Stimulated activated CD4-positive, alpha-beta T cell treated with anti-CD3 and anti-CD28 coated beads, Interleukin-4, amount 100 ng/mL, for 1 hour (primary cell): ENCODE results near the gene ENTPD1.

Source experiments
- DNase-seq: peaks from one replicate; pipeline ENCODE4 v3.0.0-alpha.2; 2020

Gene ENTPD1

DNA sequence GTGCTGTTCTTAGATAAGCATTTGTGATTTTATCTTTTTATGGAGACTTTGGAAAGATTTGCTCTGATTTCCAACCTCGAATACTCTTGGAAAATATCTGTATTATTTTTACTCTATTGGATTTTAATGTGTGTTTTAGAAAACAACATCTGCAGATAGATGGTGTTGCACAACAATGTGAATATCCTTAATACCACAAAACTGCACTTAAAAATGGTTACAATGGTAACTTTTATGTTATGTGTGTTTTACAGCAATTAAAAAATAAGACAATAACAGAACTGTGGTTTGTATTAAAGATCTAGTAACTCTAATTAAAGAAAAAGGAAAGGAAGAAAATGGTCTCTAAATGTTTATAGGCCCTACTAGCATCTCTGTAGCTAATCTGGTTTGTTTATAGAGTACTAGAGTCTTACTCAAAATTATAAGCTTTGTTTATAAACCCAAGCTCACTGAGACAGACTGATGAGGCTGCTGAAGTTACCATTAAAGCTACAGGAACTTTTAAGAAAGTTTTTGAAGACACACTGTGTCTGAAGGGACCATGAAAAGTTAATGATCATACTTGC lies 77.2 kb downstream of the ENTPD1 start:
- no peak for DNase-seq

DNA sequence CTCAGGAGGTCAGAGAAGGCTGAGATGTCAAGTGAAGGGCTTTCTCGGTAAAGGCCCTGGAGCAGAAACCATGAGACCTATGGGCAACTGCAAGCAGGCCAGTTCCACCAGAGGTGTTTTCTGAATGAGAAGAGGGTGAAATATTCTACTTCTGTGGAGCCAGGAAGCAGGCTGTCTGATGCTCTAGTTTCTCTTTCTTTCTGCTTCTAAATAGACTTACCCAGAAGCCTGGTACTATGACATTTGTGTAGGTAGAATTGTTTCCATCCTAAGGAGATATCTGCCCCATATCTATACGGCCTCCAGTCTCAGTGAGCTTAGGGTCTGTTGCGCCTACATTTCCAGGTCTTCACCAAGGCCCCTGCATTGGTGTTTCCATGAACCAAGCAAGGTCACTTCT lies 78.4 kb downstream of the ENTPD1 start:
- DNase-seq, result no peak

DNA sequence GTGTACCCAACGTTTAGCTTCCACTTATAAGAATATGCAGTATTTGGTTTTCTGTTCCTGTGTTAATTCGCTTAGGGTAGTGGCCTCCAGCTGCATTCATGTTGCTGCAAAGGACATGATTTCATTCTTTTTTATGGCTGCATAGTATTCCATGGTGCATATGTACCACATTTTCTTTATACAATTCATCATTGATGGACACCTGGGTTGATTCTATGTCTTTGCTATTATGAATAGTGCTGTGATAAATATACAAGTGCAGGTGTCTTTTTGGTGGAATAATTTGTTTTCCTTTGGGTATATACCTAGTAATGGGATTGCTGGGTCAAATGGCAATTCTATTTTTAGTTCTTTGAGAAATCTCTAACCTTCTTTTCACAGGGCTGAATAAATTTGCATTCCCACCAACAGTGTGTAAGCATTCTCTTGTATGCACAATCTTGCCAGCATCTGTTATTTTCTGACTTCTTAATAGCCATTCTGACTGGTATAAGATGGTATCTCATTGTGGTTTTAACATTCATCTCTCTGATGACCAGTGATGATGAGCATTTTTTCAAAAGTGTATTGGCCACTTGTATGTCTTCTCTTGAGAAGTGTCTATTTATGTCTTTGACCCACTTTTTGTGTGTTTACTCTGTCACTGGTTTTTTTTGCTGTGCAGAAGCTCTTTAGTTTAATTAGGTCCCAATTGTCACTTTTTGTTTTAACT lies 79.3 kb downstream of the ENTPD1 start:
- DNase-seq, result no peak

DNA sequence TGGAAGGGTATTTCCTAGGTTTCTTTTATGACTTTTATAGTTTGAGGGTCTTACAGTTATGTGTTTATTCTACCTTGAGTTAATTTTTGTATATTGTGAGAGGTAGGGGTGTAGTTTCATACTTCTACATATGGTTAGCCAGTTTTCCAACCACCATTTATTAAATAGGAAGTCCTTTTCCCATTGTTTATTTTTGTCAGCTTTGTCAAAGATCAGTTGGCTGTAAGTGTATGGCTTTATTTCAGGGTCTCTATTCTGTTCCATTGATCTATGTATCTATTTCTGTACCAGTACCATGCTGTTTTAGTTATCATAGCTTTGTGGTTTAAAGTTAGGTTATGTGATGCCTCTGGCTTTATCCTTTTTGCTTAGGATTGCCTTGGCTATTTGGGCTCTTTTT lies 79.9 kb downstream of the ENTPD1 start:
- DNase-seq, result no peak

DNA sequence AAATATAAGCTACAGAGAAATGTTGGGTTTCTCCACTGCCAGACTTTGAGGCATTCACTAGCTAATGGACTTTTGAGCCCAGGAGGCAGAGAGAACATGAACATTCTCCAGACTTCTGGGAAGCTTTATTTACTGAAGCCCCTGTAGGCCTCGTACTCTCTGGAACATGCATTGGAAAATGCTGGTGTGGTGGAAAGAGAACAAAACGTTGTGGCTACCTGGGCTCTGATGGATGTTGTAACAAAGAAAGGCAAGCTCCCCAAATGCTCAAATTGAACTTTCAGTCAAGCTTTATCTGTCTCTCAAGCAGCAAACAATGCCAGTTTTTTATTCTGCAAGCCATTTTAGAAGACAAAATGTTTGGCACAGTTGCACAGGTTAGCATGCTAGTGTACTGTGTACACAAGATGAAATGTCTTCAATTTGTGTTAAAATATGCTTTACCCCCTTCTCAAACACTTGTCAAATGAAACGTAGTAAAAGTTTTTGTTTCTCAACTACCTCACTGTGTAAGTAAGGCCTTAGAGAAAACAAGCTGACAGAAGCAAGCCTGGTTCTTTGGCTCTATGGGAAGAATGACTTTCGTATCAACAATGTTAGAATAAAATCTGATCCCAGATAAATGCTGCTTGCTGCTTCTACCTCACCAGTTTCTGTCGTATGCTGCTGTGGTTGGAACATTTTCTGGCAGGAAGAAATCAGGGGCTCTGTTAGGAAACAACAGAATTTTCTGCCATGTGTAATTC lies 80.8 kb downstream of the ENTPD1 start:
- DNase-seq, result no peak

DNA sequence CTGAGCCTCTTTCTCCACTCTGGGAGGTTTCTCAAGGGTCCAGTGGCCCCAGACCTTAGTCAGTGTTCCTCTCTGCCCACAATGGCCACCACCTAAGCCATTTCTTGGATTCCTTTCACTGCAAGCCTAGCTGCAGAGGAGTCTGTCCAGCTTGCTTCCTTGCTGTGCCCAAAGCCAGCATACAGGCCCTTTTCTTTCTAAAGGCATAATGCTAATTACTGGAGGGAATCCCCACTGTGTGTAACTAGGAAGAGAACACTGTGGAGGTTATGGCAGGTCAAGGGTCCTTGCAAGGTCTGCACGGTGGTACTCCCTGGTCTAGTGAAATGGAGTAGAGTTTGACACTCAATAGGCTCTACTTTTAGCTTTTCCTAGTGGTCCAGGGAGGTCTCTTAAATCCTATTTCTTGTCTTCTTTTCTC lies 81.4 kb downstream of the ENTPD1 start:
- DNase-seq, result no peak

DNA sequence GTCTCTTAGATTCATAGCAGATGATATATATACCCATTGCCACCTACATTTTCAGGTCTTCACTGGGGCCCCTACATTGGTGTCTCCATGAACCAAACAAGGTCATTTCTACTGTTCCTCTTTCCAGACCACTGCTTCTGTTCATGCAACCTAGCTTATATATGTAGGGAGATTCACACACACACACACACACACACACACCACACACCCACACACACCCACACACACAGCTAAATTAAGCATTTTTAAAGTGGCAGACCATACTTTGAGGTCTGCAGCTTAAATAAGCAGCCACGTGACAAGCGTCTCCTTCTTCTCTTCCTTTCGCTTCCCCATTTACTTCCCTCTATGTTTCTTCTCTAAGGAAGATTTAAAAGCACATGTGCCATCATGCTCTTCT lies 81.8 kb downstream of the ENTPD1 start:
- no peak for DNase-seq

DNA sequence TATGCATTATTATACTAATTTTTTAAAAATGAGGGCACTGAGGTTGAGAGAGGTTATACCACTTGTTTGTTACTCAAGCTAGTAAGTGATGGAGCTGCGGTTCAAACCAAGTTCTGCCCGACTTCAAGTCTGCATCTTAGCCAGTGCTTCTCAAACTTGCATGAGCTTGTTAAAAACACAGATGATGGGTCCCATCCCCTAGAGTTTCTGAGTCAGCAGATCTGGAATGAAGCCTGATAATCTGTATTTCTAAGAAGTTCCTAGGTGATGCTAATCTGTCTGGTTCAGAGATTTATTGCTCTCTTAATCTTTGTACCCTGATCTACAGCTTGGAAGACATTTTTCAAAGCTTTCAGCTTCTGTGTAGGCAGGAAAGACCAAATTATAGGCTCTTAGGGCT lies 84.2 kb downstream of the ENTPD1 start:
- no peak for DNase-seq

DNA sequence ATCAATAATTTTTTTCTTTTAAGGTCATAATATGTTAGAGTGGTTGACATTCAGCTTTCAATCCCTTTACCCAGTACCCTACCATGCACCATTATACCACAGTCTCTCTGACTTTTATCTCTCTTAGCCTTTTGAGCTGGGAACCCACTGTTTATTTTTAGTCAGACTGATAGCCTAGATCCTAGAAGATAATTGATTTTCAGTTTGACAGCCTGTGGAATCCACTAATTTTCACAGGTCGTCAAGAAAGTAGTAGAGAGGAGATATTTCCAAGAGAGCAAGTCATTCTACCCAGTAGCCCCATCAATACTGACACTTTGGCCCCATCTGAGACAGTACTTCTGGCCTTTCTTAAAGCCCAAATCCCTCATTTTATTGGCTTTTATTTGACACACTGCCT lies 84.7 kb downstream of the ENTPD1 start:
- DNase-seq, result no peak

DNA sequence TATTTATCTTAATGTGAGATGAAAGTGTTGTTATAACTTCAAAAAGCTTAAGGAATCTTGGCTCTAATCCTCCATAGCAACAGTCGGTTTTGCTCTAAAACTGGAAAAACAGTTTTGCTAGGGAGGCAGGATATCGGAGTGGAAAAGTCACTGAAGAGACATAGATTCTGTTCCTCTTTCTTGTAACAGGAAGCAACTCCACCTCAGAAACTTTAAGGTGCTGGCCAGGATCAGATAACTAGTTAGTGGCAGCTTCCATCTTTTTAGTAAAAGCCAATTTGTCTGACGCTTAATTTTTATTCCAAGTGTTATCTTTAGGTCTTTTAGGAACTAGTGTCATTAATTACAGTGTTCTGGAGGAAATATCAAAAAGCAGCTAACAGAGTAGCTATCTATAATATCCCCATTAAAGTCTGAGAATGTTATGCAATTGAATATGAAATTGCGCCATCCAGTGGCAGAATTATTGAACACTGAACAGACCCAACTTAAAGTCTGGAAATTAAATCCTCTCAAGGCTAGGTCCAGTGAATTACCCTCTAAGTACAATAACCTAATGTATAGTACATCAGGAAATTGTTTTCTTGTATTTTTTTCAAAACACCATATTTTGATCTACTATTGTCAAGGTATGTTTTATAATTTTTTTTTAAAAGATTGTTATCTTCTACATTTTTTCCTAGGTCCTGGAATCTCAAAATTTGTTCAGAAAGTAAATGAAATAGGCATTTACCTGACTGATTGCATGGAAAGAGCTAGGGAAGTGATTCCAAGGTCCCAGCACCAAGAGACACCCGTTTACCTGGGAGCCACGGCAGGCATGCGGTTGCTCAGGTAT lies 85.9 kb downstream of the ENTPD1 start:
- no peak for DNase-seq

DNA sequence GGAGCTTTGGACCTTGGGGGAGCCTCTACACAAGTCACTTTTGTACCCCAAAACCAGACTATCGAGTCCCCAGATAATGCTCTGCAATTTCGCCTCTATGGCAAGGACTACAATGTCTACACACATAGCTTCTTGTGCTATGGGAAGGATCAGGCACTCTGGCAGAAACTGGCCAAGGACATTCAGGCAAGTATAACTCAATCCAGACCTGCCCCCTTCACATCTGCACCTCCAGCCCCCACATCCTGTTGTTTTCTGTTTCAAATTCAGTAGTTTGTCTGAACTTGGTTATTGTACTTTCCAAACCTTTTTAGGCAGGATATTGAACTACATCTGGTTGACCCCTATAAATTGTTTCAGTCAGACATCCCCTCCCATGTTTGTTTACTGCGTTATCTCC lies 89.4 kb downstream of the ENTPD1 start:
- no peak for DNase-seq

DNA sequence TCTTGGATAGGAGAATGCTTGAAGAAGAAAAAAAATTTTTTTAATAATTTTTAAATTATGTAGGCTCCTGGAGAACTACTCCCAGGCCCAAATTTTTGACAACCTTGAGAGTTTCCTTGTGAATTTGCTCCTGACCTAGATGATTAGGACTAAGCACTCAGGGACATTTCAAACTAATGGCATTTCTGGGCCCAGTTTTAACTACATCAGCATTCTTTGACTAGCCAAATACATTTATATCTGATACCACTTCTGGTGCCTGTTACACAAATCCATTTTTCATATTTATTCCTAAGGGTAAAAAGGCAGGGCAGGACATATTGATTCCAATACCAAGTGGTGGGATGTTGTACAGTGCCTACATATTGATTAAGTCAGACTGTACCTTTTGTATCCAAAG lies 91.0 kb downstream of the ENTPD1 start:
- no peak for DNase-seq

DNA sequence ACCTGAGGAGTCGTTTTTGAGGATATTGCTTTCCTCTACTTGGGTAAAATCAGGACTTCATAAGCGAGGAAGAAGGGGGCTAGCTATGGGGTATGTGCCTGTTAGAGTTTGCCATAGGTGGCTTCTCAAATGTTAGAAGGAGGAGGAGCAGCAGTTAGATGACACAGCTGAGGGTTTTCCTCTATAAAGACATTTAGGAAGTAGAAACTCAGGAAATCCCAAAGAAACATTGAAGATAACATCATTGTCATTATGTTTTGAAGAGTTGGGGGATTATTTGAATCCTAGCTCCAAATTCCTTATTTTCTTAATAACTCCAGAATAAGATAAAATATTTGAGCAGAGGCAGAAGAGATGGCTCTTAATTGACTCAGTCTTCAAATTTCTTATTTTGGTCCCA lies 92.9 kb downstream of the ENTPD1 start:
- DNase-seq, result no peak

DNA sequence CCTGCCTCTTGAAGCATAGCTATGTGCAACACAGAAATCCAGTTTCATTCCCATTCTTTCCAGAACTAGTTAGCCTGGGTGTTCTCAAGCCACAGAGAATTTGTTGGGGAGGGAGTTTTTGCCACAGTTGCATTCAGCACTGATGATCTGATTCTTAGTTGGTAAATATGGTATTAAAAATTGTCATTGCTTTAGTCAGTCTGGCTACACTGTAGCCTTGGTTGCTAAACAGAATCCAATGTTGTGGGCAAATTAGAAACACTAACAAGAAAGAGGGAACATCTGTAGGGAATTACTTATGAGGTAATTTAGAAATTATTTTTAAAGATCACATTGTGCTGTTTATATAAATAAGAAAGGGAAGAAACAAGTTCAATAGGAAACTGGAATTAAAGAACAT lies 94.8 kb downstream of the ENTPD1 start:
- no peak for DNase-seq

DNA sequence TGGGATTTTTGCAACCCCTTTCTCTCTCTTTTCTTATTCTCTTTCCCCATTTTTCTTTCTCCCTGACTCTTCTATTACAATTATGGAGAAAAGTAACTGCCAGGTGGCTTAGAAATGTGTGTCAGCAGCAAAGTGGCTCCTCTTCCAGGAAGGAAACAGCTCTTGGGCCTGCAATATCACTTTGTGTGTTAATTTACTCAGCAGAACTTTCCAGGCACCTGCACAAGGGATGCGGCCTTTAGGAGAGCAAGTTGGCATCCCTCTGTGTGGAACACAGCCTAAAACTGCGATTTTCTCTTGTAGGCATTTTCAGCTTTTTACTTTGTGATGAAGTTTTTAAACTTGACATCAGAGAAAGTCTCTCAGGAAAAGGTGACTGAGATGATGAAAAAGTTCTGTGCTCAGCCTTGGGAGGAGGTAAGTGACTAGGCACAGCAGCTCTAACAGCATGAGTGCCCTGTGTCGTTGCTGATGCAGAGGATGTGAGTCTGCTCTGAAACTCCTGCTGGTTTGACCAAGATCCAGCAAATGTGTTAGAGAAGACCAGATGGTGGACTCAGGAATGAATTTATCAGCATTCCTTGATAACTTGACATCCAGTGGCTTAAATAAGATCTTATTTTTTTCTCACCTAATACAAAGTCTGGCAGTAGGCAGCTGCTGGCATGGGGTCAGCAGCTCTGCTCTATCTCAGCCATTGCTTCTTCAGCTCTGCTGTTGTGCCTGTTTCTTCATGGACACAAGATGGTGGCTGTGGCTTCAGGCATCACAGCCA lies 104.4 kb downstream of the ENTPD1 start:
- no peak for DNase-seq

DNA sequence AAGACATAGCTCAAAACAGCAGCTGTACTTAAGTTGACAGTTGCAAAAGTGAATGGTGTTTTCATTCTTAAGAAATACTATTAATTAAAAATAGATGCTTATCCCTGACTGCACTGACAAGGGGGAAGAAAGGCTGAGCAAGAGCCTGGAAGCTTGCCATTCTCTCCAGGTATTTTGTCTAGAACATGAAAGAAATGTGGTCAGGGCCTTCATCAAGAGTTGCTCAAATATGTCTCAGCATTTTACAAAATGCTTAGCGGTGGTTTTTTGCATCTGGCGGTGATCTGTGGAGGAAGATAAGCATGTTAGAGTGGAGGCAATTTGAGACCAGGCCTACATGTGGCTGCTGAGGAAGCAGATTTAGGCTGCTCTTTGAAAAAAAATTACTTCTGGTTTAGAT lies 105.4 kb downstream of the ENTPD1 start:
- DNase-seq, result no peak

DNA sequence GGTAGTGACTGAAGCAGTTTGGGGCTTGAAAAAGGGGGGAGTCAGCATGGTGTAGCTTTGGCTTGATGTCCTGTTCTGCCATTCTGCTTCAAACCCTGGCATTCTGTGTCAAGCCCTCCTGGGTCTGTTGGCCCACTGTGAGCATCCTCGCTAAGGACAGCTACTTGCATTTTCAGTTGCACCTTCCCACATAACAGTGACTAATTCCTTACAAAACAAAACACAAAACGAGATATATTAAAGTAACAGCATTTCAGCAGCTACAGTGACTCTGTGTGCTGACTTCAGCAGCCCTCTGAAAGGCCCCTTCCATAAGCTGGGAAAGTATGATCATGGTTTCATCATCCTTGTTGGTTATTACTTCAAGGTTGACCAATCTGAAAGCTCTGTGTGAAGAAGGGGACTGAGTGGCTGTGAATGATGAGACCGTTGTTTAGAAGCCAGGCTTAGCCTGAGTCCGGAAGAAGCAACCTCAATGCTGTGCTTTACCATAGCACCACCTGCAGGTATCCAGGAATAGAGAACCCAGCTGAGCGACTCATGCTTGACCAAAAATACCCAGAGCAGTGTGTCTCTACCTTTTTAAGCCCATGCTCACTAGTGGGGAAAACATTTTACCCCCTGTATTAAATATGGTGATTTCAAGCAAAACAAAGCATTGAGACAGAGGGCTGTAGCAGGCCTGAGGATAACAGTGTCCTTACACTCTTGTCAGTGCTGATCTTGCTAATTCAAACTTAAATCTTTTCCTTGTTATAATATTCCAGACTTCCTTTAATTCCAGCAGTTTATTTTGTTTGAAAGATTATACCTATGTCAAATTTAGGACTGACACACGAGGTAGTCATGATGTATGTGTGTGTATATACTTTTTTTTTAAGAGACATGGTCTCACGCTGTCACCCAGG lies 109.2 kb downstream of the ENTPD1 start:
- DNase-seq, result no peak

DNA sequence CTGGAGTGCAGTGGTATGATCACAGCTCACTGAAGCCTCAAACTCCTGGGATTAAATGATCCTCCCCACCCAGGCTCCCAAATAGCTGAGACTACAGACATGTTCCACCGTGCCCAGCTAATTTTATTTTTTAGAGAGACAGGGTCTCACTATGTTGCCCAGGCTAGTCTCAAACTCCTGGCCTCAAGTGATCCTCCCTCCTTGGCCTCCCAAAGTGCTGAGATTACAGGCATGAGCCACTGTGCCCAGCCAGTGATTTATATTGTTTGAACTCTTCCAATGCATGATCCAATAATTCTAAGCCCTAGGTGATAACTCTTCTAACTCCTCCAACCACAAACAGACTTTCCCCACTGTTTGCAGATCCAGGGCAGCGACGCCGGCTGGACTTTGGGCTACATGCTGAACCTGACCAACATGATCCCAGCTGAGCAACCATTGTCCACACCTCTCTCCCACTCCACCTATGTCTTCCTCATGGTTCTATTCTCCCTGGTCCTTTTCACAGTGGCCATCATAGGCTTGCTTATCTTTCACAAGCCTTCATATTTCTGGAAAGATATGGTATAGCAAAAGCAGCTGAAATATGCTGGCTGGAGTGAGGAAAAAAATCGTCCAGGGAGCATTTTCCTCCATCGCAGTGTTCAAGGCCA lies 110.0 kb downstream of the ENTPD1 start:
- no peak for DNase-seq

DNA sequence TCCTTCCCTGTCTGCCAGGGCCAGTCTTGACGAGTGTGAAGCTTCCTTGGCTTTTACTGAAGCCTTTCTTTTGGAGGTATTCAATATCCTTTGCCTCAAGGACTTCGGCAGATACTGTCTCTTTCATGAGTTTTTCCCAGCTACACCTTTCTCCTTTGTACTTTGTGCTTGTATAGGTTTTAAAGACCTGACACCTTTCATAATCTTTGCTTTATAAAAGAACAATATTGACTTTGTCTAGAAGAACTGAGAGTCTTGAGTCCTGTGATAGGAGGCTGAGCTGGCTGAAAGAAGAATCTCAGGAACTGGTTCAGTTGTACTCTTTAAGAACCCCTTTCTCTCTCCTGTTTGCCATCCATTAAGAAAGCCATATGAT lies 110.5 kb downstream of the ENTPD1 start:
- DNase-seq, result no peak

DNA sequence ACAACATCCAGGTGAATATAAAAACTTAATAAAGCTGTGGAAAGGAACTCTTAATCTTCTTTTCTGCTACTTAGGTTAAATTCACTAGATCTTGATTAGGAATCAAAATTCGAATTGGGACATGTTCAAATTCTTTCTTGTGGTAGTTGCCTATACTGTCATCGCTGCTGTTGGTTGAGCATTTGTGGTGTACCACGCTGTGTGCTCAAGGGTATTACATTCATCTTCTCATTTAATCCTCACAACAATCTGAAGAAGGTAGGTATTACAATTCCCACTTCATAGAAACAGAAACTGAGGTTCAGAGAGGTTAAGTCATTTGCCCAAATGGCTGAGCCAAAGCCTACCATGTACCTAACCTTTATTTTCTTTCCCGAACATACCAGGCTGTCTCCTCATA lies 111.9 kb downstream of the ENTPD1 start:
- DNase-seq, result no peak

DNA sequence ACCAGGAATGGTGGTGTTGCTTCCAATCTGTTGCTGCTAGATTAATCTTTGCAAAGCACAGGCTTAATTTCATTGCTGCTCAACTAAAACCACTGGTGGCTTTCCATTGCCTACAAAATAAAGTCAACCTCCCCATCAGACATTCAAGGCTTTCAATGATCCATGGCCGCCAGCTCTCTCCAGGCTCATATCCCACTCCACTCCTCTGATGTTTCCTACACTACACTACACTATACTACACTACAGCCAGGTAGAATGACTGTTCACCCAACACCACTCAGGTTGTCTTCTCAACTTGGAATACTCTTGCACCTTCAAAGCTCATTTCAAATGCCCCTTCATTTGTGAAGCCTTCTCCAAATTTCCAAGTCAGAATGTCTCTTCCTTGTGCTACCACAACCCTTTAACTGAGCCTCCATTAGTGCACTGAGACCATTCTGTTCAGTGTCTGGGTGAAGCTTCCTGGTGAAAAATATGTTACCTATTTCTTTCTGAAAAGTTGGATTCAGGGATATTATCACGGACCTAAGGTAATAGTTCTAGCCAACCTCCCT lies 116.3 kb downstream of the ENTPD1 start:
- DNase-seq, result no peak
